GM10847 (cell line): Measurements from ENCODE around the gene PPP6R3.

Experiments
- POLR2A ChIP-seq: IDR thresholded peaks from 2 replicates; pipeline ENCODE4 v1.6.1; 2011; ENCODE audit not compliant: insufficient read length; ENCODE audit errors: extremely low read depth

Gene PPP6R3

DNA sequence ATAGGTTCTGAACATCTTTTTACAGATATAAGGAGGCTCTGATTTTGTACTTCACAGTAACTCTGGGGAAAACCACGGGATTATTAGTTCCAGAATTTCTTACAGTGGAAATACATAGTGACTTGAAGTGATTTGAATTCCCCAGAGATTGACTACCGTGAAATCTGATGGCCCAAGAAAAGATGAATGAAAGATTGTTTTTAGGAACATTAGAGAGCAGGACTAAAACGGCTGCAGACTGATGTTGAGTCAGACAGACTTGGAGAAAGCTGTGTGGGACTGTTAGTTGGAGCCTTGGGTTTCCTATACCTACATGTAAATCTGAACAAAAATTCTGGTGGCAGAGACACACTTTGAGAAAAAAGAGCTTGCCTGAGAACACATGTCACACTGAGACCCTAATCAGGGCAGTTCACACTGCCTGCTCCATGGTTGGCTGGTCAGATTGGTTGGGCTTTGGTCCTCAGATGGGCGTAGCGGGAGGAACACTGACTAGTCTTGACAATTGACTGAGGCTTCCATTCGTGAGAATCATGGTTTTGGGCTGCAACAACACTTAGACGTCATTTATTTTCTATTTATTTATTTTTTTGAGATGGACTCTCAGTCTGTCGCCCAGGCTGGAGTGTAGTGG lies 6.8 kb downstream of the PPP6R3 start:
- TF ChIP-seq POLR2A: no peak

DNA sequence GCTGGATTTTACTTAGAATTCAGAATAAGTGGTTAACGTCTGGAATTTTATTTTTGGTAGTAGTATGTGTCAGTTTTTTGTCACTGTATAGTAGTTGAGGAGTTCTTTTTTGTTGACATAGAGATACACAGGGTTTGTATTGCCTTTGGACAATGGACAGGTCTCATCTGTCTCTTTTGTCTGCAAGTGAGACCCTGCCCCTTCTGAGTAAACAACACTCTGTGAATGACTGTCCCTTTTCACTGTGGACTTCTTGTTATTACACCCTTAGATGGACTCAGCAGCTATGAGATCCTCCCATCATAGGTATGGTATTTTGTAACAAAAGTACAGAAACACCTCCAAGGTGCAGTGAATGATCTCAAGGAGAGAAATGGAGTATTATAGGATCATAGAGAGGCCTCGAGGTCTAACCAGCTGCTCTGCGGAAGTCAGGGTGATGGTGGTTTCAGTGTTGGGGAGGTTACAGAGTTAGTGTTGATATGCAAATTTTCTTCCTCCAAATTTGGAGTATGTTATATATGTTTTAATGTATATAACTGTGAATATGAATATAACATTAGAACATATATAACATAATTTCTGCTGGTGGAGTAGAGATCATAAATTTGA lies 7.8 kb downstream of the PPP6R3 start:
- no peak for TF ChIP-seq POLR2A

DNA sequence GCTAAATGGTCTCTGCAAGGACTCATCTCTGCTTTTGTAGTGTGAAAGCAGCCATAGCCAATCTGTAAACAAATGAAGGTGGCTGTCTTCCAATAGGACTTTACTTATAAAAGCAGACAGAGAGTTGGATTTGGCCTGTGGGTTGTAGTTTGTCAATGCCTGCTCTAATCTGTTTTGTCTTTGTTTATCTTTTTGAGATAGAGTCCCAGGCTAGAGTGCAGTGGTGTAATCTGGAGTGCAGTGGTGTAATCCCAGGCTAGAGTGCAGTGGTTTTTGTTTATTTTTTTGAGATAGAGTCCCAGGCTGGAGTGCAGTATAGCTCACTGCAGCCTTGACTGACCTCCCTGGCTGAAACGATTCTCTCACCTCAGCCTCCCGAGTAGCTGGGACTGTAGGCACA lies 8.6 kb downstream of the PPP6R3 start:
- no peak for TF ChIP-seq POLR2A

DNA sequence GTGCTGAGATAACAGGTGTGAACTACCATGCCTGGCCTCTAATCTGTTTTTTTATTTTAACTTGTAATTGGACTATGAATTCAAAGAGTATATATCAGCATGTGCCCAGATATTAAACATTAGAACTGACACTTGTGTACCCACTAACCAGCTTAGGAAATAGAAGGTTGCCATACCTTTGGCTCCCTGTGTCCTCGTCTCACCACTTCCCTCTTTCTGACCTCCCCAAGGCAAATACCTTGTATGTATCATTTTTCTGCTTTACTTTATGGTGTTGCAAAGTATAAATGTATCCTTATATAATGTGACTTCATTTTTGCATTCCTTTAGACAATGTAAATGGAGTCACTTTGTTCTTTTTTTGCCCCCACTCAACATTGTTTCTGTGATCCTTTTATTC lies 9.1 kb downstream of the PPP6R3 start:
- TF ChIP-seq POLR2A: no peak

DNA sequence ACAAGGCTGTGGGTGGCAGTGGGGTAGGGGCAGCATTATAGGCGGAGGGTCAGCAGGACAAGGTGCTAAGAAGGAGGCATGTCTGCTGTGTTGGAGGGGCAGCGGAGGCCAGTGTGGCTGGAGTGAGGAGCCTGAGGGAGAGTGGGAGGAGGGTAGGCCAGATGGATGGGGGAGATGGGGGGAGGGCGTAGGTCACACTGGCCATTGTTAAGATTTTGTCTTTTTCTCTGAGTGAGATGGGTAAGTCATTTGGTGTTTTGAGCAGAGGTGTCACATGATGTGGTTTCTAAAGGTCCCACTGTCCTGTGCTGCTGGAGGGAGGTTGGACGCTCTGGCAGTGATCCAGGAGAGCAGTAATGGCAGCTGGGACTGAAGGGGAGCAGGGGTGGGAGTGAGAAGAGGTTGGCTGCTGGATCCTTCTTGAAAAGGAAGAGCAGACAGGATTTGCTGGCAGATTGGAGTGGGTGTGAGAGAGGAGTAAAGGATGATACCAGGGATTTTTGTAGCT lies 9.8 kb downstream of the PPP6R3 start:
- no peak for TF ChIP-seq POLR2A

DNA sequence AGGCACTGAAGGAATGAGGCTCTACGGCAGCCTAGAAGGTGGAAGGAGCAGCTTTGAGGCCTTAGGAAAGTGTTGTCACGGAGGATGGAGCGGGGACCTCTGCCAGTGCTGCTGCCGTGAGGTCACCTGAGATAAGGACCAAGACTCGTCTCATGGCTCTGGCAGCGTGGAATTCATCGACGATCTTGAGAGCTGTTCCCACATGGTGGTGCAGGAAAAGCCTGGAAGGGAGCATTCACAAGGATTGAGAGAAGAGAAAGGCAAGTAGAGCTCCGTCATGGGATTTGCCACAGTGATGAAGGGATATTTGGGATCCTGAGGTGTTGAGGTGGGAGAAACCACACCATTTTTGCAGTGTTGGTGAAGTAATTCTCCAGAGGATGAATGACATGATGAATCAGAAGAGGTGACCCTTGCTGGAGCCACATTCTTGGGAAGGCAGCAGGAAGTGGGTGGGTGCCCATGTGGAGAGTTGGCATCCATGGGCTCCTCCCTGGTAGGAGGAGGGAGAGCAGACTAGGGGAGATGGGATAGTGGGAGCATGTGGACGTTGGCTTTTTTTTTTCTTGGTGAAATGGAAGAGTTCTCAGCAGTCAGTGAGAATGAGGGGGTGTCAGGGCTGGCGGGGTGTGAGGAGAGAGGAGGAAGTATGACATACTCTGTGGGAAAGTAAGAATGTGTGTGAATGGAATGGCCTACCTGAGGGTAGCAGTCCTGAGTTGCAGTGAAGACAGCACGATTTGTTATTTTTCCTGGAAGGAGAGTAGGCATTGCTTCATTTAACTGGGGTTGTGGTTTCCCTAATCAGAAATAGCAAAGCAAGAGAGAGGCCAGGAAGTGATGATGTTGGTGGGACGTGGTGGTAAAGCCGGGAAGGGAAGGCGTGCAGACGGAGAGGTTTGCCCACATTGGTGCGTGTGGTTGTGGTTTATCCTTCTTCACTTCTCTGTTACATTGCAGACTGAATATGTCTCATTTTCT lies 11.1 kb downstream of the PPP6R3 start:
- TF ChIP-seq POLR2A: no peak

DNA sequence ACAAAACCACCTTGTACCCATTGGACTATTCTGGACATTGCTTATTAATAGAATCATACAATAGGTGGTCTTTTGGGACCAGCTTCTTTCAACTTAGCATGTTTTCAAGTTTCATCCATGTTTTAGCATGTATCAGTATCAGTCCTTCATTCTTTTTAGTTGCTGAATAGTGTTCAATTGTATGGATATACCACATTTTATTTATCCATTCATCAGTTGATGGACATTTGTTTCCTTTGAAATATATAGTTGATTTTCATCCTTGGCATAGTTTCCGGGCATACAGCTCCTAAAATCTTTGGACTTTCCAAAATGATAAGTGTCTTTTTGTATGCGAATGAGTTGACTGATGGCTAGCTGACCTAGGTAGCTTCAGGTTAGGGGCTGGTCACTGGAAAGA lies 12.2 kb downstream of the PPP6R3 start:
- no peak for TF ChIP-seq POLR2A

DNA sequence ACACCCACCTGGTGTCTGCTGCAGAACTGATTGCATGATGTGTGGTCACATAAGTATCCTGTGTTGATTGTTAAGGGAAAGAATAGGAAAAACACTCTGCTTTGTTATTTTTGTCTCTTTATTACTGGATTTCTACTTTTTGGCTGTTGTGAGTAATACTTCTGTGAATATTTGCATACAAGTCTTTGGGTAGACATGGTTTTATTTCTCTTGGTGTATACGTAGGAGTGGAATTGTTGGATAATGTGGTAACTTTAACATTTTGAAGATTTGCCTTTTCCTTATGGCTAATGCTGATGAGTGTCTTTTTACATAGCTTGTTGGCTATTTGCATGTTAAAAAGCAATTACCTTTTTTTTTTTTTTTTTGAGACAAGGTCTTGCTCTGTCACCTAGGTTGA lies 13.1 kb downstream of the PPP6R3 start:
- no peak for TF ChIP-seq POLR2A

DNA sequence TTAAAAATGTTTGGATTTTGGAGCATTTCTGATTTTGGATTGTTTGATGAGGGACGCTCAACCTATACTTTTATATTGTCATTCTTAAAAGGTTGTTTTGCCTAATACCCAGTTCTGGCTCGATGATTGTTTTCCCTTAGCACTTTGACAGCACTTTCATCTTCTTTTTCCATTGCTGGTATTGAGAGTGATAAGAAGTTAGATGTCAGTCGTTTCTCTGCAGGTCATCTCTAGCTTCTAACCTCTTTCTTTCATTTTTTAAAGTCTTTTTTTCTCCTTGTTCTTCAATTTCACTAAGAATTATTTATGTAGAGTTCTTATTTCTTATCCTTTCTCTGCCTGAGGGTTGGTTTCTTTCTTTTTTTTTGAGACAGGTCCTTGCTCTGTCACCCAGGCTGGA lies 18.8 kb downstream of the PPP6R3 start:
- TF ChIP-seq POLR2A: no peak

DNA sequence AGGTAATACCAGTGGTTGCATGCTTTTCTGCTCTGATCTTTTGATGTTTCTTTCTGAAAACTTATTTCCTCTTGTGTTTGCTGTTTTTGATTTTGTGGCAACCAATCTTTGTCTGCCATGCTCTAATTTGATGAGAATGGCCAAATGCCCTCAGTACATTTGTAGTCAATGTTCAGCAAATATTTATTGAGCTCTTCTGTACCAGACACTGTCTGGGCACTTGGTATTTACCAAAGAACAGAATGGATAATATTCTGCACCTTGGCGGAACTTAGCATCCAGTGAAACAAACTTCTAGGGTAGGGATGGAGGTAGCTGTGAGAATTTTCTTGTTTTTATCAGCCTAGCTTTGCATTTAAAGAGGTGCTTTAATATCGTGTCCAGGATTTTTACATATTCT lies 19.6 kb downstream of the PPP6R3 start:
- no peak for TF ChIP-seq POLR2A

DNA sequence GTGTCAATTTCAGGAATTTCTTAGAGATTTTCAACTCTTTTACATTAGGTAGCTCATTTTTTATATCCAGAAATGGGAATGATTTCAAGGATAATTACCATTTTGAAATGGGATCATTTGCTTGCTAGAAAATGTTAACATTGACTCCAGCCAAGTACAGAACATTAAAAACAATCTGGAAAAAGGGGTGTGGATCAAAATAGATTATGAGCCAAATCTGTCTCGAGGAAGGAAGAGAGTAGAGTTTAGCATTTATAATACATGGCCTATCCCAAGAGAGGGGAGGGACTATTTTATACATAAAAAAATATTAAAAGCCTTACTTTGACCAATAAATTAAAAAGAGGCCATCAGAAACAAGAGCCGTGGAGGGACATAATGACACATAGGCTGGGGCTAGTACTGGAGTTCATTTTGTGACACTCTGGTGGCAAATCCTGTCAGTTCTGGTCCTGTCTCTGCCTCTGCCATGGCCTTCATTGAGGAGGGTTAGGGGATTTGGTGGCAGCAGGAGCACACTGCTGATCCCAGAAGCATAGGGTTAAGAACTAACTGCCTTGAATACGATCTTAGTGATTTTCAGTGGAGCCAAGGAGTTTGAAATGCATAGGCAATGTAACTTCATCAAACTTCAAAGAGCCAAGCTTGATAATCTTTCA lies 20.4 kb downstream of the PPP6R3 start:
- no peak for TF ChIP-seq POLR2A

DNA sequence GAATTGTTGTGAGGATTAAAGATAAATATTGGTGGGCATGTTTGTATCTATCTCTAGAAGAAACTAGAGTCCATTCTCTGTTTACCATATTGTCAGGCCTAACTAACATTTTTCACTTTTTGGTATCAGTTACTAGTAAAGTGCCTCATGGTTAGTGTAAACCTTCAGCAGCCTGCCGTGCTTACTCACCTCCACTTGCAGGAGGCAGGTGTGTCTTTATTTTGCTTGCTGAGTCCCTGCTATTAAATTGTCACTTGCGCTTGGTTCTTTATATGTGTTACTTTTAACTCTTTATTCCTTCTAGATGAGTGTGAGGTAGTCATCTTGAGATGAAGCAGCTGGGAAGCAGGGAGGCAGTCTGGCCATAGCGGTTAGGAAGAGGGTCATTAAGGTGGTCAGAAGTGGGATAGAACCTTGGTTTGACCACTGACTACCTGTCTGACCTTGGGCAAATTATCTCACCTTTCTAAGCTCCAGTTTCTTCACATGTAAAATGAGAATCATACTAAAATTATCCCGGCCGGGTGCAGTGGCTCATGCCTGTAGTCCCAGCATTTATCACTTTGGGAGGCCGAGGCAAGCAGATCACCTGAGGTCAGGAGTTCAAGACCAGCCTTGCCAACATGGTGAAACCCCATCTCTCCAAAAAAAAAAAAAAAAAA lies 21.2 kb downstream of the PPP6R3 start:
- no peak for TF ChIP-seq POLR2A

DNA sequence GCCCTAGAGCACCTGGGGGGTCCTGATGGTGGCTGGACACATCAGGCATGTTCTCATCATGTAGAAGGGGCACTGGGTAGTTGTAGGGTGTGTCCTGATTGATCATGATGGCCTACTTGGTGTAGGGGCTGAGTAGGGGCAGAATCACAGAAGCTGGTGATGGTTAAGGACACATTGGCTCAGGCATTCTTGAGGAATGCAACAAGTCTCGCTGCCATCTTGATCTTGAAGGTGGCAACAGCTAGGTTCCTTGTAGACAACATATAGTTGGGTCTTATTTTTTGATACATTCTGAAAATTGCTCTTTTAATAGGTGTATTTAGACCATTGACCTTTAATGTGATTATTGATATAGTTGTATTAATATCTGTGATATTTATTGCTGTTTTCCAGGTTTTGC lies 28.1 kb downstream of the PPP6R3 start:
- no peak for TF ChIP-seq POLR2A

DNA sequence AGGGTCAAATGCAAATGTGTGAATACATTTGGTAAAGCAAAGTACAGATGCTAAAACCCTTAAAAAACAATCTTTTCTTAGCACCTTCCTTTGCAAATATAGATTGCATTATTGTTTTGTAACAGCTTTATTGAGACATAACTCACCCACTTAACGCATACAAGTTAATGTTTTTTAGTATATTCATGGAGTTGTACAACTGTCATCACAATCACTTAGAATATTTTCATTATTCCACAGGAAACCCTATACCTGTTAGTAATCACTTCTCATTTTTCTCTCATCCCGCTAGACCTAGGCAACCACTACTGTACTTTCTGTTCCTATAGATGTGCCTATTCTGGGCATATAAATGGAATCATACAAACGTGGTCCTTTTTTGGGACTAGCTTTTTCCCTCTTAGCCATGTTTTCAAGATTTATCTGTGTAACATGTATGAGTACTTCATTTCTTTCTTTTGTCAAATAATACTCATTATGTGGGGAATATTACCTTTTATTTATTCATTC lies 34.7 kb downstream of the PPP6R3 start:
- TF ChIP-seq POLR2A: no peak

DNA sequence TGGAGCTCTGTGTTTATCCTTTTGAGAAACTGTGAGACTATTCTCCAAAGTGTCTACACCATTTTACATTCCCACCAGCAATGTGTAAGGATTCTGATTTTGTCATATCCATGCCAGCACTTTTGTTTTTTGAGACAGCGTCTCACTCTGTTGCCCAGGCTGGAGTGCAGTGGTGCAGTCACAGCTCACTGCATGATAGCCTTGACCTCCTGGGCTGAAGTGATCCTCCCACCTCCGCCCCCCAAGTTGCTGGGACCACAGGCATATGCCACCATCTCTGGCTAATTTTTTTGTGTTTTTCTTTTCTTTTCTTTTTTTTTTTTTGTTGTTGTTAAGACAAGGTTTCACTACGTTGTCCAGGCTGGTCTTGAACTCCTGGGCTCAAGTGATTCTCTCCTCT lies 35.3 kb downstream of the PPP6R3 start:
- TF ChIP-seq POLR2A: no peak
